GM12878 (cell line): ENCODE data around the gene CFAP74. TPM values are rescaled to one million over a fixed set of nuclear protein-coding genes. Genes with fewer than 3 reads are reported as not detected.

Experiments used
- ATAC-seq: fragments of 200-7000 bp; cut with Tn5 transposase; 3 replicates; pipeline ENCODE4 v1.9.1; 2020; ENCODE audit warnings: mild to moderate bottlenecking, moderate library complexity
- BruUV-seq: library from RNA; stranded (reverse); fragments of 400-500 nt; replicated peaks from 2 replicates; lab custom pipeline; 2021; lab: Mats Ljungman, UMichigan
- CTCF ChIA-PET: fragments of 300-600 bp; sonication (Branson Sonifier 250); formaldehyde crosslinking; extraction: SDS; loops from one replicate; lab custom pipeline; 2021; ENCODE audit warnings: inconsistent platforms; lab: Yijun Ruan, JAX
- POLR2A ChIA-PET: fragments of 350-600 bp; formaldehyde crosslinking; extraction: SDS; loops from one replicate; lab custom pipeline; 2021; ENCODE audit warnings: inconsistent platforms; lab: Charles Lee
- RAD21 ChIA-PET: fragments of 300-600 bp; sonication (Branson Sonifier 250); formaldehyde crosslinking; loops from one replicate; lab custom pipeline; 2023; ENCODE audit warnings: antibody characterized with exemption; ENCODE audit not compliant: unreplicated experiment; lab: Charles Lee
- SMC1A ChIA-PET: fragments of 300-600 bp; sonication (Branson Sonifier 250); formaldehyde crosslinking; loops from one replicate; lab custom pipeline; 2023; ENCODE audit not compliant: unreplicated experiment, uncharacterized antibody; lab: Charles Lee
- DNase-seq: peaks from one replicate; pipeline ENCODE4 v3.0.0-alpha.2; 2011; ENCODE audit warnings: low read depth, low spot score
- FAIRE-seq: peaks from 3 replicates; lab custom pipeline; 2011; peaks lifted over from hg19 to GRCh38; lab: Jason Lieb, UNC
- H2AFZ ChIP-seq: 2 replicates; pipeline ENCODE4 v1.6.0; 2011; ENCODE audit warnings: low read depth, low read length, control low read depth; ENCODE audit not compliant: control insufficient read depth
- H3K27ac ChIP-seq: 2 replicates; pipeline ENCODE4 v1.5.1; 2011; ENCODE audit warnings: control low read depth; ENCODE audit not compliant: control insufficient read depth, insufficient read depth
- H3K27me3 ChIP-seq, 2 experiments: replicated peaks in 1 of 2; 2 replicates each; pipeline versions ENCODE4 v1.6.0 to v1.6.1; 2011; ENCODE audit warnings: low read length in 1 of 2; ENCODE audit not compliant: control insufficient read depth in 2 of 2, insufficient read depth in 2 of 2
- H3K36me3 ChIP-seq, 2 experiments: 2 replicates each; pipeline ENCODE4 v1.5.1; 2011; ENCODE audit warnings: low read length in 1 of 2; ENCODE audit not compliant: control insufficient read depth in 2 of 2, insufficient read depth in 2 of 2
- H3K4me1 ChIP-seq: 2 replicates; pipeline ENCODE4 v1.6.1; 2011; ENCODE audit warnings: mild to moderate bottlenecking, low read length, moderate library complexity, mixed read lengths; ENCODE audit not compliant: control insufficient read depth, insufficient read depth
- H3K4me2 ChIP-seq: 2 replicates; pipeline ENCODE4 v1.6.0; 2011; ENCODE audit warnings: control low read depth; ENCODE audit not compliant: control insufficient read depth, insufficient read depth
- H3K4me3 ChIP-seq: fragments of 200-600 bp; sonication (generic); 2 replicates; pipeline ENCODE4 v1.5.1; 2016
- H3K79me2 ChIP-seq: 2 replicates; pipeline ENCODE4 v1.6.0; 2011; ENCODE audit warnings: low read length; ENCODE audit not compliant: control insufficient read depth, insufficient read depth
- H3K9ac ChIP-seq: 2 replicates; pipeline ENCODE4 v1.8.0; 2011; ENCODE audit warnings: low read length, control low read depth, mixed read lengths; ENCODE audit not compliant: control insufficient read depth, insufficient read depth
- H3K9me3 ChIP-seq: replicated peaks from 3 replicates; pipeline ENCODE4 v1.5.1; 2011; ENCODE audit warnings: mild to moderate bottlenecking, low read length; ENCODE audit not compliant: control insufficient read depth, insufficient read depth
- H4K20me1 ChIP-seq: 2 replicates; pipeline ENCODE4 v1.6.0; 2011; ENCODE audit not compliant: control insufficient read depth, insufficient read depth
- DPF2 ChIP-seq: fragments of 450-650 bp; IDR thresholded peaks from 2 replicates; pipeline ENCODE4 v1.6.1; 2017; ENCODE audit warnings: mild to moderate bottlenecking
- FOXM1 ChIP-seq: IDR thresholded peaks from 2 replicates; pipeline ENCODE4 v1.6.1; 2012; ENCODE audit warnings: low read depth, mild to moderate bottlenecking, inconsistent platforms, low read length, moderate library complexity
- GATAD2B ChIP-seq: fragments of 450-650 bp; conservative IDR thresholded peaks from 2 replicates; pipeline ENCODE4 v1.6.1; 2017; ENCODE audit warnings: low read depth, mild to moderate bottlenecking, moderate library complexity
- HDAC2 ChIP-seq: fragments of 200-600 bp; sonication (generic); IDR thresholded peaks from 2 replicates; pipeline ENCODE4 v1.6.1; 2017
- HDAC6 ChIP-seq: fragments of 200-600 bp; sonication (generic); IDR thresholded peaks from one replicate; pipeline ENCODE4 v1.8.0; 2017; ENCODE audit warnings: antibody characterized with exemption; ENCODE audit not compliant: unreplicated experiment
- JUND ChIP-seq: IDR thresholded peaks from 2 replicates; pipeline ENCODE4 v1.6.1; 2012; ENCODE audit warnings: low read depth, mild to moderate bottlenecking, low read length, improper control_type of control experiment, moderate library complexity
- POLR2AphosphoS2 ChIP-seq: IDR thresholded peaks from 2 replicates; pipeline ENCODE4 v1.6.1; 2011; ENCODE audit warnings: low read depth, mild to moderate bottlenecking, low read length, improper control_type of control experiment, moderate library complexity
- RAD21 ChIP-seq: IDR thresholded peaks from 2 replicates; pipeline ENCODE4 v1.6.1; 2011; ENCODE audit warnings: mild to moderate bottlenecking, low read depth, low read length, moderate library complexity; ENCODE audit not compliant: insufficient read depth
- TAF1 ChIP-seq: IDR thresholded peaks from 2 replicates; pipeline ENCODE4 v1.6.1; 2011; ENCODE audit warnings: mild to moderate bottlenecking, low read depth, low read length, borderline replicate concordance
- TCF12 ChIP-seq: IDR thresholded peaks from 2 replicates; pipeline ENCODE4 v1.6.1; 2011; ENCODE audit warnings: low read depth, mild to moderate bottlenecking, low read length
- WGBS: methylation state at CpG from one replicate; pipeline ENCODE4 v1.1.6; 2016; ENCODE audit warnings: low lambda C conversion rate; ENCODE audit not compliant: insufficient replicate concordance, insufficient coverage; ENCODE audit errors: missing lambda C conversion rate; 5-methylcytosine and 5-hydroxymethylcytosine counted together
- in situ Hi-C: fragments of 300-500 bp; cut with MboI; formaldehyde crosslinking; loops from 9 replicates; pipeline ENCODE4 v1.14.3; 2018; ENCODE audit warnings: mixed read lengths
- intact Hi-C: fragments of 100-400 bp; cut with micrococcal nuclease; formaldehyde crosslinking; loops from one replicate; pipeline ENCODE4 v1.14.2; 2022; ENCODE audit not compliant: unreplicated experiment
- polyA plus RNA-seq, 11 experiments: library from polyadenylated mRNA; depleted of rRNA in 4 of 11; unstranded in 6 of 11; stranded (reverse) in 5 of 11; fragments of >200 nt; fragmentation: Nextera tagmentation in 4 of 11; fragmentation: Illumina TruSeq in 1 of 11; extraction: Ambion mirVana in 4 of 11; extraction: Trizol in 1 of 11; gene quantifications; 1 replicate in 1 of 11; 2 replicates in 10 of 11; pipeline versions ENCODE4 v1.2.1 to v1.2.3, GENCODE V29; 2011 to 2016; ENCODE audit warnings: inconsistent platforms in 2 of 11, missing spikeins in 2 of 11, low read depth in 1 of 11
- total RNA-seq, 4 experiments: library from RNA; depleted of rRNA in 3 of 4; stranded (reverse); fragments of >200 nt in 3 of 4; fragmentation: Illumina TruSeq in 1 of 4; extraction: Trizol in 1 of 4; gene quantifications; 2 replicates each; pipeline versions ENCODE4 v1.2.1 to v1.2.3, GENCODE V29; 2013 to 2021
- TF ChIP-seq, protein P1 (sequence below): fragments of 450-650 bp; IDR thresholded peaks from 2 replicates; pipeline ENCODE4 v1.6.1; 2017; ENCODE audit warnings: borderline replicate concordance
- TF ChIP-seq, protein P2 (sequence below): fragments of 450-650 bp; formaldehyde crosslinking; IDR thresholded peaks from 2 replicates; pipeline ENCODE4 v1.4.0; 2020; ENCODE audit warnings: mild to moderate bottlenecking, moderate library complexity

CFAP74 gene
- total and polyA plus RNA-seq, 10 of the 15 experiments (the other 5 are each of a cell fraction or from before 2014, with no cell fraction given): 0.01 TPM; not detected in 9

DNA sequence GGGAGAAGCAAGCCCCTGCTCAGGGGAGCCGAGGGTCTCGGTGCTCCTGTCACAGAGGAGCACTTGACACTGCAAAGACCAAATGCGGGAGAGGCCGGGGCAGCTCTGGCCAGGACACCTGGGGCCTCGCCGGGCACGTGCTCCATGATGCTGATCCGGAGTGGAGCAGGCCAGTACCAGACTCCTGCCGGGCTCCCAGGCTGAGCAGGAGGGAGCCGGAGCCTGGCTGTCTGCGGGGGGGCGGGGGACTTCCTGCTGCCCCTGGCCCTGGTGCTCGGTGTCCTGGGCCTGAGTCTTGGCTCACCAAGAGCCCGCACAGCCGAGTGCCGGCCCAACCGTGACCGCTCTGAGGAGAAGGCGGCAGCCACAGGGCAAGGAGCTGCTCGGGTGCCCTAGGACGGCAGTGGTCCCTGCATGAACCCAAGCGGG lies 46.0 kb downstream of the CFAP74 start:
- H3K79me2 ChIP-seq: no peaks in the 10 kb centered on the region
- H3K9ac ChIP-seq: no peak overlapping the region
- intact Hi-C loops (no loop called here), in situ Hi-C loops (loop anchor here (25.0 kb wide), 1 partner anchor 830 kb away; no protein-coding TSS in a partner anchor)
- DNase-seq (no peak), FAIRE-seq (no peak), ATAC-seq (no peak)
- no peak for TF ChIP-seq HDAC2
- TF ChIP-seq TCF12: no peak
- TF ChIP-seq, protein P1, sequence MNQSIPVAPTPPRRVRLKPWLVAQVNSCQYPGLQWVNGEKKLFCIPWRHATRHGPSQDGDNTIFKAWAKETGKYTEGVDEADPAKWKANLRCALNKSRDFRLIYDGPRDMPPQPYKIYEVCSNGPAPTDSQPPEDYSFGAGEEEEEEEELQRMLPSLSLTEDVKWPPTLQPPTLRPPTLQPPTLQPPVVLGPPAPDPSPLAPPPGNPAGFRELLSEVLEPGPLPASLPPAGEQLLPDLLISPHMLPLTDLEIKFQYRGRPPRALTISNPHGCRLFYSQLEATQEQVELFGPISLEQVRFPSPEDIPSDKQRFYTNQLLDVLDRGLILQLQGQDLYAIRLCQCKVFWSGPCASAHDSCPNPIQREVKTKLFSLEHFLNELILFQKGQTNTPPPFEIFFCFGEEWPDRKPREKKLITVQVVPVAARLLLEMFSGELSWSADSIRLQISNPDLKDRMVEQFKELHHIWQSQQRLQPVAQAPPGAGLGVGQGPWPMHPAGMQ: no peak
- WGBS: 36% methylated on average over 20 of the region's 22 CpGs
- CTCF ChIA-PET: no interaction called here
- POLR2A ChIA-PET: no interaction called here
- RAD21 ChIA-PET: no interaction called here
- no peaks in the 10 kb centered on the region for H3K36me3 ChIP-seq
- H3K9me3 ChIP-seq: no peaks in the 10 kb centered on the region
- no peak overlapping the region for H2AFZ ChIP-seq
- no peaks in the 10 kb centered on the region for H3K4me1 ChIP-seq
- no peak overlapping the region for H3K4me2 ChIP-seq
- no peak overlapping the region for H3K4me3 ChIP-seq
- SMC1A ChIA-PET: no interaction called here
- no peak overlapping the region for H3K27ac ChIP-seq
- H3K27me3 ChIP-seq: peaks cover 0 to 3% of the 10 kb centered on the region in 2 experiments; a peak in 1 of 4 replicates
- no TSS peak for BruUV-seq
- H4K20me1 ChIP-seq: no peaks in the 10 kb centered on the region

DNA sequence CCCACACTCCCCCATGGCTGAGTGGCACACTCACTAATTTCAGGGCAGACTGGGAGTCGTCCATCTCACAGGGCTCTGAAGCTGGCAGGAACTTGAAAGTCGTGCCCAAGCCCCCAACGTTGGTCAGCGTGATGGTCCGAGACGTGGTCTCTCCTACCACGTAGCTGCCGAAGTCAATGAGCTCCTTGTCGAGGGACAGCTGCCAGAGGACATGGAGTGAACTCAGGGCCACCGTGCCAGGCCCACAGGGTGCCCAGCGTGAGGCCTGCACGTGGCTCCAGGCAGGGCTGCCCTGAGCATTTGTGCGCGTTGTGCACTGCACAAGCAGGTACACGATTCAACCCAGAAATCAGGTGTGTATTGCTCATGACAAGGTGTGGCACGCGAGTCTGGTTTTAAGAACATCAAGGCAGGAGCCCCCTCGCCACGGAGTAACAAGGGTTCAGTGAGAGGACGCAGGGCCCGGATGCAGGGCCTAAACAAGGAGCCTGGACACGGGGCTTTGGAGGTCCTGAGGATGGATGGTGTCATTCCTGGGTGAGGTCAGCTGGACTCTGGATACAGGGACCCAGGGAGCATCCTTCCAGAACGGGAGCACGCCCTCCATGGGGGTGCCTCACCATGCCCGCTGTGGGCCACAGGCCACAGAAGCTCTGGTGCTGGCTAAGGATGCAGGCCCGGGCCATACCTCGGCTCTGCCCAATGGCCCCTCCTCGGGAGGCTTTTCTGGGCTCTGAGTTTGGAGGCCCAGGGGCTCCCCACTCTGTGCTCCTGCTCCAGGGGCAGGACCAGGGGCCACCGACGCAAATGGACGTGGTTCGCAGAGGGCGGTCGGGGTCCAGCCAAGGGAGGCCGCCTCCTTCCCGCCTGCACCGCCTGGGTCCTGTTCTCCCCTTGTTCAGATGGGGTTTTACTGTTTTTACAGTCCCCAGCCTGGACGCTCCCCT lies 46.7 kb downstream of the CFAP74 start:
- POLR2A ChIA-PET: no interaction called here
- no peak overlapping the region for H3K9ac ChIP-seq
- BruUV-seq: no TSS peak
- H4K20me1 ChIP-seq: no peaks in the 10 kb centered on the region
- ATAC-seq (no peak), FAIRE-seq (no peak), DNase-seq (no peak)
- H2AFZ ChIP-seq: no peak overlapping the region
- RAD21 ChIA-PET: no interaction called here
- intact Hi-C loops (no loop called here), in situ Hi-C loops (loop anchor here (25.0 kb wide), 1 partner anchor 830 kb away; no protein-coding TSS in a partner anchor)
- no peaks in the 10 kb centered on the region for H3K4me1 ChIP-seq
- CTCF ChIA-PET: no interaction called here
- SMC1A ChIA-PET: no interaction called here
- peaks cover 0 to 3% of the 10 kb centered on the region in 2 experiments; a peak in 1 of 4 replicates for H3K27me3 ChIP-seq
- no peak overlapping the region for H3K27ac ChIP-seq
- no peaks in the 10 kb centered on the region for H3K79me2 ChIP-seq
- H3K4me3 ChIP-seq: no peak overlapping the region
- WGBS: 31% methylated on average over 38 of the region's 38 CpGs
- no peaks in the 10 kb centered on the region for H3K9me3 ChIP-seq
- H3K4me2 ChIP-seq: no peak overlapping the region
- no peaks in the 10 kb centered on the region for H3K36me3 ChIP-seq
- TF ChIP-seq FOXM1 (no peak), POLR2AphosphoS2 (no peak), DPF2 (no peak), RAD21 (no peak), TAF1 (no peak), JUND (no peak), HDAC6 (no peak), GATAD2B (no peak)
- TF ChIP-seq, protein P2, sequence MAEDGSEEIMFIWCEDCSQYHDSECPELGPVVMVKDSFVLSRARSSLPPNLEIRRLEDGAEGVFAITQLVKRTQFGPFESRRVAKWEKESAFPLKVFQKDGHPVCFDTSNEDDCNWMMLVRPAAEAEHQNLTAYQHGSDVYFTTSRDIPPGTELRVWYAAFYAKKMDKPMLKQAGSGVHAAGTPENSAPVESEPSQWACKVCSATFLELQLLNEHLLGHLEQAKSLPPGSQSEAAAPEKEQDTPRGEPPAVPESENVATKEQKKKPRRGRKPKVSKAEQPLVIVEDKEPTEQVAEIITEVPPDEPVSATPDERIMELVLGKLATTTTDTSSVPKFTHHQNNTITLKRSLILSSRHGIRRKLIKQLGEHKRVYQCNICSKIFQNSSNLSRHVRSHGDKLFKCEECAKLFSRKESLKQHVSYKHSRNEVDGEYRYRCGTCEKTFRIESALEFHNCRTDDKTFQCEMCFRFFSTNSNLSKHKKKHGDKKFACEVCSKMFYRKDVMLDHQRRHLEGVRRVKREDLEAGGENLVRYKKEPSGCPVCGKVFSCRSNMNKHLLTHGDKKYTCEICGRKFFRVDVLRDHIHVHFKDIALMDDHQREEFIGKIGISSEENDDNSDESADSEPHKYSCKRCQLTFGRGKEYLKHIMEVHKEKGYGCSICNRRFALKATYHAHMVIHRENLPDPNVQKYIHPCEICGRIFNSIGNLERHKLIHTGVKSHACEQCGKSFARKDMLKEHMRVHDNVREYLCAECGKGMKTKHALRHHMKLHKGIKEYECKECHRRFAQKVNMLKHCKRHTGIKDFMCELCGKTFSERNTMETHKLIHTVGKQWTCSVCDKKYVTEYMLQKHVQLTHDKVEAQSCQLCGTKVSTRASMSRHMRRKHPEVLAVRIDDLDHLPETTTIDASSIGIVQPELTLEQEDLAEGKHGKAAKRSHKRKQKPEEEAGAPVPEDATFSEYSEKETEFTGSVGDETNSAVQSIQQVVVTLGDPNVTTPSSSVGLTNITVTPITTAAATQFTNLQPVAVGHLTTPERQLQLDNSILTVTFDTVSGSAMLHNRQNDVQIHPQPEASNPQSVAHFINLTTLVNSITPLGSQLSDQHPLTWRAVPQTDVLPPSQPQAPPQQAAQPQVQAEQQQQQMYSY (CRISPR knock-in tag): no peak
